ENCODE data around the gene CXCL16.

The CXCL16 gene

DNA sequence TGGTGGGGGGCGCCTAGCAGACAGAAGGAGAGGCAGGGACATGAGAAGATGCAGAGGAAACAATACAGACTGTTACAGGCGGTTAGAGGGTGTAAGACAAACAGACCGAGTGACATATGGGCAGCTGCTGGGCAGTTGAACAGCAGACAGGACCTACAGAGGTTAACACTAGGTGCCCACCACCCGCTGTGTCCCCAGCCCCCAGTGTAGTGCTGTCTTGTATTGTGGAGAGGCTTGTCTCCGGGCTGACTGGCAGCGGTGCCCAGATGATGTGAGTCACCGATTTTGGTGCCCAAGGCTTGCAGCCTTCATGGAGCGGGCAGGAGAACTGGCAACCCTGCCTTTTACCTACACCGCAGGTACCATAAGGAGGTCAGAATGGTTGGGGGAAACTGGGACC lies 2.4 kb upstream of the CXCL16 start:
- H3K4me3 ChIP-seq (ENCODE audit: low read length), result no peak overlapping the region
- no peak for TF ChIP-seq ZNF274 (IDR thresholded peaks at IDR 0.05; ENCODE audit: low read depth, low read length)

DNA sequence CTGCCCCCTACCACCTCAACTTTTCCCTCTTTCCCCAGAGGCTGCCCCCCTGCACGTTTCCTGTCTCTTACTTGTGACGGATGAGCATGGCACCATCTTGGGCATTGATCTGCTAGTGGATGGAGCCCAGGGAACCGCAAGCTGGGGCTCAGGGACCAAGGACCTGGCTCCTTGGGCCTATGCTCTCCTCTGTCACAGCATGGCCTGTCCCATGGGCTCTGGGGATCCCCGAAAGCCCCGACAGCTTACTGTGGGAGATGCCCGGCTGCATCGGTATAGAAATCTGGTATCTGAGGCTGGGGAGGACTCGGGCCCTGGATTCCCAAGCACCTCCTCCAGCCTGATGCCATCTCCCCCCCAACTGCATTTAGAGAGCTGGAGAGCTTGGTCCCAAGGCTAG lies 1.8 kb upstream of the CXCL16 start:
- TF ChIP-seq ZNF274 (IDR thresholded peaks at IDR 0.05; ENCODE audit: low read depth, low read length), result no peak
- H3K4me3 ChIP-seq (ENCODE audit: low read length), result no peak overlapping the region

DNA sequence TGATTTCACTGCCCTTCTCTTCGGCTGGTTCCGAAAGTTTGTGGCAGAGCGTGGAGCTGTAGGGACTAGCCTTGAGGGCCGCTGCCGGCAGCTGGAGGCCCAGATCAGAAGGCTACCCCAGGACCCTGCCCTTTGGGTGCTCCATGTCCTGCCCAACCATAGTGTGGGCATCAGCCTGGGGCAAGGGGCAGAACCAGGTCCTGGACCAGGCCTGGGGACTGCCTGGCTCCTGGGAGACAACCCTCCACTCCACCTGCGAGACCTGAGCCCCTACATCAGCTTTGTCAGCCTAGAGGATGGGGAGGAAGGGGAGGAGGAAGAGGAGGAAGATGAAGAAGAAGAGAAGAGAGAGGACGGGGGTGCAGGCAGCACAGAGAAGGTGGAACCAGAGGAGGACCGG lies 856 bp upstream of the CXCL16 start:
- no peak overlapping the region for H3K4me3 ChIP-seq (ENCODE audit: low read length)
- no peak for TF ChIP-seq ZNF274 (IDR thresholded peaks at IDR 0.05; ENCODE audit: low read depth, low read length)

DNA sequence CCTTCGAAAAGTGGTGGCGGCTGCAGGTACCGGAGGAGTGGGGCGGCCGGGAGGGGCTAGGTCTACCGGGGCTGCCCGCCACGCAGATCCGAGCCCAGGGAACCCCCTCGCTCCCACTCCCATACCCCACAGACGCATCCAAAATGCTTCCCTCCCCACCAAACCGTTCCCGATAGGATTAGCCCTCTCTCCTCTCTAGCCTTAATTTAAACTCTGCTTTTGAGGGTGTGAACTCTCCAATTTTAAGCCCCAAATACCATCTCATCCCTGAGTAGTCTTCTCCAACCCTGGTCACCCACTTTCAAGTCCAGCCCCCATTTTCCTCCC lies 260 bp upstream of the CXCL16 start:
- no peak for TF ChIP-seq ZNF274 (IDR thresholded peaks at IDR 0.05; ENCODE audit: low read depth, low read length)
- H3K4me3 ChIP-seq (ENCODE audit: low read length), result peak overlapping the region; percentile 70; the same call in 1 of the 2 replicates

DNA sequence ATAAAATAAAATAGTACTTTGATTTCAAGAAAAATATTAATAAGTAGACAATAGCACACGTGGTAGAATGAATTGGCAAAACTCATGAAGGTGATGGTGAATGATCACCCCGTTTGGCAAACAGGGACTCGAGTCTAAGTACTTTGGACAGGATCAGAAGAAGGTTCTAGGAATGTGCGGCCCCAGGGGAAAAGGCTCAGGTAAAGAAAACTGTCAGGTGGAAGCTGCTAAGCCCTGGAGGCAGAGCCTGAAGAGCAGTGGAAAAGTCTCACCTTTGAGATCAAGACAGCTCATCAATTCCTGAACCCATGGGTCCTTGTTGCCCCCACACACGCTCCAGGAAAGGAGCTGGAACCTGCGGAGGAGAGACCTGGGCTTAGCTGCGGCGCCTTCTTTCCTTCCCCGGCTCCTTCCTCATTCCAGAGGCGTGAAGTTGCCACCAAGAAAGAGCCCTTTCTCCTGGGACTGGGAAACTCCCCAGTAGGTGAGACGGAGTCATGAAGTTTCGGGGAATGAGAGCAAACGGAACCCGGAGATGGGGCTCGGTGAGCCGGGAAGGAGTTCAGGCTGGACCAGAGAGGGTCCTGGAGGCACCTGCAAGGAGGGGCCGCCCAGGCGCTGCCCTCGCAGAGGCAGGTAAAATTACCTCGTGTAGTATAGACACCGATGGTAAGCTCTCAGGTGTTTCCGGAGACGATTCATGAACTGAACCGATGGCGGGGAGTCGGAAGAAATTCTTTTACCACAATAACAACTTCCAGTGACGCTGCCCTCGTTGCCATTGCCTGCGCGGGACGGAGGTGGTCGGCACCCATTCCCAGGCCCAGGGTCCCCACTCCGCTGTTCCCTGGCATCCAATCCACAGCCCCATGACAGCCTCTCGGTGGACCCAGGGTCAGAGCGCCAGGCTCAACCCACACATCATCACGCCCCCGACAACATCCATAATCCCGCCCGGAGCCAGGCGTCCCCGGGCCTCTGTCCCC lies 1.3 kb downstream of the CXCL16 start:
- TF ChIP-seq ZNF274 (IDR thresholded peaks at IDR 0.05; ENCODE audit: low read depth, low read length), result no peak
- no peak overlapping the region; the same call in 1 of the 2 replicates for H3K4me3 ChIP-seq (ENCODE audit: low read length)

DNA sequence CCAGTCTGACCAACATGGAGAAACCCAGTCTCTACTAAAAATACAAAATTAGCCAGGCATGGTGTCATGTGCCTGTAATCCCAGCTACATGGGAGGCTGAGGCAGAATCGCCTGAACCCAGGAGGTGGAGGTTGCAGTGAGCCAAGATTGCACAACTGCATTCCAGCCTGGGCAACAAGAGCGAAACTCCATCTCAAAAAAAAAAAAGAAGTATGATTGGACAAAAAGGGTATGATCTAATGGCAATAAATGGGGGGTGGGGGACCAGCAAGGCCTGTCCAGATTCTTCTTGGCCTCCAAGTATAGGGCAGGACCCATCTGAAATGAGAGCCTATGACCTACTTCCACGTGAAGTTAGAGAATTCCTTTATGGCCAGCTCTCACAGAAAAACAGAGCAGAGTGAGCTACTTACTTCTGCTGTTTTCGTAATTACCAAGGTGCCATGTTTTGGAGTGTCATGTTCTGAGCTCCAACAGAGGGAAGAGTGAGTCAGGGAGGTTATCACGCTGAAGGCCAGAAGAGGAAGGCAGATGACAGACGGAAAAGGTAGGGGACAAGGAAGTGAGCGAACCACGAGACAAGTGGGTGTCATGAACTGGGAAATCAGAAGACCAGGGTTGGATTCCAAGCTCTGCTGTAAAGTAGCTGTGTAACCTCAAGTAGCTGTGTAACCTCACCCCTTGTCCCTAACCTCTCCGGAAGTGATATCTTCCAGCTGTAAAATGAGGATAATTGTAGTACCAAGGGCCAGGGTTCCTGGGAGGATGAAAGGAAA lies 3.7 kb downstream of the CXCL16 start:
- no peak for TF ChIP-seq ZNF274 (IDR thresholded peaks at IDR 0.05; ENCODE audit: low read depth, low read length)
- H3K4me3 ChIP-seq (ENCODE audit: low read length), result no peak overlapping the region

DNA sequence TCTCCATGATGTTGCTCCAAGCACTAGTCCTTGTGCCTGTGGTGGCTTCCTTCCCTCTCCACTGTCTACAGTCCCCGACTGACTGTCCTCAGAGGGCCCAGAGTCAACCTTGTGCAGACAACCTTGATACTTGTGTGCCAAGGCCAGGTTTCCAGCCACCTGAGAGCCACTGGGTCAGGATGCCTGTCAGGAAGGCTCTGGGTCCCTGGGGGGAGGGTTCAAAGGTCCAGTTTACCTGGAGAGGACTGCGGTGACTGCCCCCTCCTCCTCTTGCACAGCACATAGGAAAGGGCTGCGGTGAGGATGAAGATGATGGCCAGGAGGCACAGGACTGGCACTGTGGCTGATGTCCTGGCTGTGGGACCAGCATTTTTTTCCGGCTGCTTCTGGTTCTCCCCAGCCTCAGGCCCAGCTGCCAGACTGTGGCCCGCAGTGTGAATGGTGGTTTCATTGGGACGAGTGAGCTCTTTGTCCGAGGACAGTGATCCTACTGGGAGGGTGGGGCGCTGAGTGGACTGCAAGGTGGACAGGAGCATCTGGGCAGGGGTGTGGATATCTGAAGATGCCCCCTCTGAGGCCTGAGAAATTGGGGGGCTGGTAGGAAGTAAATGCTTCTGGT lies 4.8 kb downstream of the CXCL16 start:
- H3K4me3 ChIP-seq (ENCODE audit: low read length), result no peak overlapping the region
- TF ChIP-seq ZNF274 (IDR thresholded peaks at IDR 0.05; ENCODE audit: low read depth, low read length), result no peak

DNA sequence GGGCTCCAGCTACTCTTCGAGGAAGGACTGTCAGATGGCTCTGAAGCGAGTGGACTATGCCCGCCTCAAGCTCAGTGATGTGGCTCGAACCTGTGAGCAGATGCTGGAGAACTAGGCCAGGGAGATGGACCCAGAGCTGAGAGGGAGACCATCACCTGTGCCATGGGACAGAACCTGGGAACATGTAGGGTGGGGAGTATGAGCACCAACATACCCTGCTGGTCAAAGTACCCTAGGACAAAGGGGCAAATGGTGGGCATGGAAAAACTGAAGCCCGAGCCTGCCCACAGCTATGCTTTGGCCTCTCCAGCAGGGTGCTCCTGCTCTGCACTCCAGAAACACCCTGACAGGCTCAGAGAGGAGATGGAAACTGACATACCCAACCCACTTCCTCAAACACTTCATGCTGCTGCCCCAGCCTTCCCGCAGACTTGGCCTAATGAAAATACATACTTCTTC lies 6.6 kb downstream of the CXCL16 start:
- H3K4me3 ChIP-seq (ENCODE audit: low read length), result no peak overlapping the region
- no peak for TF ChIP-seq ZNF274 (IDR thresholded peaks at IDR 0.05; ENCODE audit: low read depth, low read length)

DNA sequence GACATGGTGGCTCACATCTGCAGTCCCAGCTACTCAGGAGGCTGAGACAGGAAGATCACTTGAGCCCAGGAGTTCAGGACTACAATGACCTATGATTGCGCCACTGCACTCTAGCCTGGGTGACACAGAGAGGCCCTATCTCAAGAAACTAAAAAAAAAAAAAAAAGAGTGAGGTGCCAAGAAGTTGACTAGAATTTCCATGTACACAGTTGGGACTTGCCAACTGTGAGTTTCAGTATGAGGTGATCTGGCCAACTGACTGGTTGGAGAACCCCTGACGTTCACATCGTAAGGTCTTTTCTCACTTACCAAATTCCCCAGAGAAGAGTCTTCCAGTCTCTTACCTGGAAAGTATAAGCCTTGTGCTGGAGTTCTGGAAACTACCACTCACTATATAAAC lies 11.6 kb downstream of the CXCL16 start:
- H3K4me3 ChIP-seq (ENCODE audit: low read length), result no peak overlapping the region
- no peak for TF ChIP-seq ZNF274 (IDR thresholded peaks at IDR 0.05; ENCODE audit: low read depth, low read length)

DNA sequence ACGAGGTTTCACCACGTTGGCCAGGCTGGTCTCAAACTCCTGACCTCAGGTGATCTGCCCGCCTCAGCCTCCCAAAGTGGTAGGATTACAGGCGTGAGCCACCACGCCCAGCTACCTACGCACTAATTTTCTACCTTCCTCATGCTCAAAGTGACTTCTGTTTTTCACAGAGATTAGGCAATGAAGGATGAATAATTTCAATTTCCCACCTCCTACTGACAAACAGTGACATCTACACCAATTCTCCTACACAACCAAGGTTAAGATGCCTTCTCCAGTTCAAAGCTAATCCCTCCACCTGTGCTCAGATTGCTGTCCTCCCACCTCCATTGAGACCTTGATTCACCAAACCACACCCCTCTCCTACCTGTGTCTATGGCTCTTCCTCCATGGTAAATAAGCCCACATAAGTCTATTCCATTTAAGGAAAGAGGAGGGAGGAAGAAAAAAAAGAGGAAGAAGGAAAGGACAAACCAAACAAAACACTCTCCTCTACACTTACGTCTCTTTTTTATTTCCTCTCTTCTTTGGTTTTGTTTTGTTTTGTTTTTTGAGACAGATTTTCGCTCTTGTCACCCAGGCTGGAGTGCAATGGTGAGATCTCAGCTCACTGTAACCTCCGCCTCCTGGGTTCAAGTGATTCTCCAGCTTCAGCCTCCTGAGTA lies 13.9 kb downstream of the CXCL16 start:
- H3K4me3 ChIP-seq (ENCODE audit: low read length), result no peak overlapping the region
- no peak for TF ChIP-seq ZNF274 (IDR thresholded peaks at IDR 0.05; ENCODE audit: low read depth, low read length)

DNA sequence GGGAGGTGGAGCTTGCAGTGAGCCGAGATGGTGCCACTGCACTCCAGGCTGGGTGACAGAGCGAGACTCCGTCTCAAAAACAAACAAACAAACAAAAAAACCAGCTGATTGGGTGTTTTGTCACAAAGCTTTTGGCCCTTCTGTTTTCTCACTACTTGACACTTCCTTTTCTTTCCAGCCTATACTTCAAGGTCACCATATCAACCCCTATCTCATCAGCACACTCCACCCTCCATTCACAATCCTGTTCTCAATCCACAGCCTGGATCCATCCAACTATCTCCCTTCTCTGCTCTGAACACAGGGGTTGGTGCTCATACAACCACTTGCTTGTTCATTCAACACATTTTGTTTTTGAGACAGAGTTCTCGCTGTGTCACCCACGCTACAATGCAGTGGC lies 15.1 kb downstream of the CXCL16 start:
- no peak for TF ChIP-seq ZNF274 (IDR thresholded peaks at IDR 0.05; ENCODE audit: low read depth, low read length)

DNA sequence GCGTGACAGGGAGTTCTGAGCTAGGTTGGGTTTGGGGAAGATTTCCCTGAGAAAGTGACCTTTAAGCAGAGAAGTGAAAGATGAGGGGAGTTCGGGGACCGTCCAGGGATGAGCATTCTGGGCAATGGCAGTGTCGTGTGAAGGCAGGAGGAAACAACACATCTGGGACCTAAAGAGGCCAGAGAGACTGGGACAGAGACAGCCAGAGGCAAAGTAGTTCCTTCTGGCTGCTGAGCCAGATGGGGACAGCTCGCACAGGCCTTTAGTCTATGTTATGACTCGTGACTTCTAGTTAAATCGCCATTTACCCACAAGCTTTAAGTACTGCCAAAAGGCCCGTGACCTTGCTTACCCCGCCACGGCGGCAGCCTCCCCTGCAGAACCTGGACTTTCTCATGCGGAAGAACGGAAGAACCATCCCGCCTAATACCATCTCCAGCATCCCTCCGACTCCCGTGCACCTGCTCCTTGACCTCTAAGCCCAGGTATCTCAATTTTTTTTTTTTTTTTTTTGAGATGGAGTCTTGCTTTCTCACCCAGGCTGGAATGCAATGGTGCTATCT lies 17.0 kb downstream of the CXCL16 start:
- TF ChIP-seq ZNF274 (IDR thresholded peaks at IDR 0.05; ENCODE audit: low read depth, low read length), result no peak

More for the DNA sequence above, 15.1 kb downstream of the CXCL16 start:
- H3K4me3 ChIP-seq (ENCODE audit: low read length), result no peak overlapping the region

DNA sequence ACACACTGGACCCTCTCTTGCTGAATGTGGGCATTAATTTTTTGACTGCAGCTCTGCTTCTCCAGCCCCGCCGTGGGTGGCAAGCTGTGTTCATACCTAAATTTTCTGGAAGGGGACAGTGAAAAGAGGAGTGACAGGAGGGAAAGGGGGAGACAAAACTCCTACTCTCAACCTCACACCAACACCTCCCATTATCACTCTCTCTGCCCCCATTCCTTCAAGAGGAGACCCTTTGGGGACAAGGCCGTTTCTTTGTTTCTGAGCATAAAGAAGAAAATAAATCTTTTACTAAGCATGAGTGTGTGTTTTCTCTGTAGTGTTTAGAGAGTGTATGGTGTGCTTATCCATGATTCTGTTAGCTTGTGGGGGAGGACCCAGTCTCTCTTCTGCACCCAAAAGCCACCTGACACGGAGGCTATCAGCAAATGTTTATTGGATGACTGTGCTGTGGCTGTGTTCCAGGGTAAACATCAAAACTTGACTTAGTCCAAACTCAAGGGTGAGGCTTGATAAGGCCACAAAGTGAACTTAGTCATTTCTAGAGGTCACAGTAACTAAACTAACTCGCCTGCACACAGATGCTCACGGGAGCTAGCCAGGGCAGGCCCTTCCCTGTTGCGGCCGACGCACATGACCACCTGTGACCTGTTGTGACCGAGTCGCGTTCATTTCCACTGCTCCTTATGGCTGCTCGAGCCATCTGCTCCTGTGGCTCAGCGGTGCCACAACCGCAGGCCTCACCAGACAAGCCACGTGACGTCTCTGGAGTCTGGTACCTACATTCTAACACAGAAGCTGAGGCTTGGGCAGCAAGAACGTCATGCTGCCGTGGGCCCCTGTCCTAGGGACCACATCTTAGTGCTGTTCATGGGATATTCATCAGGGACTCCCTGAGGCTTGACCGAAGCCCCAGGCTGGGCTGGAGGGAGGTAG lies 18.3 kb downstream of the CXCL16 start:
- no peak overlapping the region for H3K4me3 ChIP-seq (ENCODE audit: low read length)
- TF ChIP-seq ZNF274 (IDR thresholded peaks at IDR 0.05; ENCODE audit: low read depth, low read length), result no peak

More for the DNA sequence above, 17.0 kb downstream of the CXCL16 start:
- no peak overlapping the region for H3K4me3 ChIP-seq (ENCODE audit: low read length)

Measured in GM08714 (cell line).